HG02798 (cell line): ENCODE data around the gene TMTC2.

ENCODE experiments used
- ATAC-seq: cut with Tn5 transposase; IDR thresholded peaks from one replicate; pipeline ENCODE4 v1.9.1; 2021; ENCODE audit warnings: mild to moderate bottlenecking; ENCODE audit not compliant: unreplicated experiment, poor library complexity

The TMTC2 gene

DNA sequence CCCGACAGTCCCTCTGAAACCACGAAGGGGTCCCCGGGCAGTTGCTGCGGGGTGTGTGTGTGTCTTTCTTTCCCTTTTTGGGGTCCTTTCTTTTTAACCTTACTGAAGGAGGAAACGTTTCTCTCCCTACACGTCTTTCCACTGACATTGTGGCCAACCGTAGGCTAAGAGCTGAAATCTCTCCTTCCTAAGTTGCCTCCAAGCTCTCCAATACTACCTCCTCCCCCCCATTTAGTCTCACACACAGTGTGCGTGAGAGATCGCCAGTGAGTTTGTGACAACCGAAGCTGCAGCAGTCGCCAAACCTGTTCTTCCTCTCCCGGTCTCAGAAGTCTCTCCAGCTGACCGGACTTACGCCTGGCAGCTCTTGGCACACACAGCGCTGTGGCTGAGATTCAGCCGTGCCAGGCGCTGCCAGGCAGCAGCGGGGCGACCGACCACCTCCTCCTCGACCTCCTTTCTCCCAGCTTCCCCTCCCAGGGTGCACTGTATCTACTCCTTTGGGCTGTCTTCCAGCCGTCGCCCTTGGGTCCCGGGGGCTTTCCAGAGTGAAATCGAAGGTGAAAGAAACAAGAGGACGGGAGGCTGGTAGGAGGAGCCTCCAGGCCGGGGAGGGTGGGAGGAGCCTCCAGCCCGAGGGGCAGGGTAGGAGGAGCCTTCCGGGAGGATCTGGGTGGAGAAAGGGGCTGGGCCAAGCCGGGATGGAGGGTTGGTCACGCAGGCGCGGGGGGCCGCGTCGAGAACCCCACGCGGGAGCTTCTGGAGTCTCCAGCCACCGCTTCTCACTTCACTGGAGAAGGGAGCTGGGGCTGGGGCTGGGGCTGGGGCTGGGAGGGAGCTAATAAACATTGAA is at the start of gene TMTC2:
TSS of gene TMTC2 (plus strand) at position 739 of the 853 bp plus-strand sequence.
- peak; percentile 89 for ATAC-seq

GRCh38 chr12:82638324-82638723 is 48.4 kb upstream of the TMTC2 start:
- peak; percentile 52 for ATAC-seq

GRCh38 chr12:82644896-82645295 is 41.8 kb upstream of the TMTC2 start:
- no peak for ATAC-seq

DNA sequence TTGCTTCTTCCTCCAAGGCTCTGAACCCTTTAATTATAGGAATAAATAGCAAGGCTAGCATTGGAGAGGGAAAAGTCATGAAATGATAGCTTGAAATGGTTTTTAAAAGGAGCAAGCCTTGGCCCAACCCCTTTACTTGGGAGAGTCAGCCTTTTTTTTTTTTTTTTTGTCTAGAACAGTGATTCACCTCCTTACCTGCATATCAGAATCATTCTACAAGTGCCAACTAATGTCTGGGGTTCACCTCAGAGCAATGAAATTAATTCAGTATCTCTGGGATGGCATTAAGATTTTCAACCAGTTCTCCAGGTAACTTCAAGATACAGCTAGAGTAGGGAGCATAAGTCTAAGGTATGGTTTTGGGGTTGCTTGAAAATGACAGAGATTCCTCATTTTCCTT is 41.3 kb upstream of the TMTC2 start:
- ATAC-seq: no peak

- no peak for ATAC-seq
Measured at GRCh38 chr12:82647853-82648252, 38.9 kb upstream of the TMTC2 start.

DNA sequence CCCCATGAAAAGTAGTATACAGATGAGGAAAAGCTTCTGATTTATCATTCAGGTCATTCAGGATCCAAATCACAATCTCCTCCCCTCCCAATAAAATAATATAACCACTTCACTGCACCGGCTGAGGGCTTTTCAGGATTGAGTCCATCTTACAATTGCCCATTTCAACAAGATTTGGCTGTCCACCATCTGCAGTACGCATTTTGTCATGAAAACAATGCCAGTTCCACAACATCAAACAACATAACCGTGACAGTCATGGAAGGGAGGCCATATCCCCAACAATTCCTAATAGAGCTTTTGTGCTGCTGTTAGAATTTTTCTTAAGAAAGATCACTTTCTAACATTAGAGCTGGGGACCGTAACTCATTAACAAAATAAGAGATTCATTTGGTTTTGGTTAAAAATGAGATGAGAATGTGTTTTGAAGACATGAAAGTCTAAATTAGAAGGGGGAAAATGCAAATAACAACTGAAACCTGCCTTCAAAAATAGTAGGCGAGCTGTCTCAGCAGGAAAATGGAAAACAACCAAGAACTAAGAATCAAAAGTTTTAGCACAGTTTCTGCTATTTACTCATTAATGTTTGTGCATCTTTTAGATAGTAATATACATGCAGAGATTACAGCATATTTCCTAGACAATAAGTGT is 38.3 kb upstream of the TMTC2 start:
- peak; percentile 46 for ATAC-seq

DNA sequence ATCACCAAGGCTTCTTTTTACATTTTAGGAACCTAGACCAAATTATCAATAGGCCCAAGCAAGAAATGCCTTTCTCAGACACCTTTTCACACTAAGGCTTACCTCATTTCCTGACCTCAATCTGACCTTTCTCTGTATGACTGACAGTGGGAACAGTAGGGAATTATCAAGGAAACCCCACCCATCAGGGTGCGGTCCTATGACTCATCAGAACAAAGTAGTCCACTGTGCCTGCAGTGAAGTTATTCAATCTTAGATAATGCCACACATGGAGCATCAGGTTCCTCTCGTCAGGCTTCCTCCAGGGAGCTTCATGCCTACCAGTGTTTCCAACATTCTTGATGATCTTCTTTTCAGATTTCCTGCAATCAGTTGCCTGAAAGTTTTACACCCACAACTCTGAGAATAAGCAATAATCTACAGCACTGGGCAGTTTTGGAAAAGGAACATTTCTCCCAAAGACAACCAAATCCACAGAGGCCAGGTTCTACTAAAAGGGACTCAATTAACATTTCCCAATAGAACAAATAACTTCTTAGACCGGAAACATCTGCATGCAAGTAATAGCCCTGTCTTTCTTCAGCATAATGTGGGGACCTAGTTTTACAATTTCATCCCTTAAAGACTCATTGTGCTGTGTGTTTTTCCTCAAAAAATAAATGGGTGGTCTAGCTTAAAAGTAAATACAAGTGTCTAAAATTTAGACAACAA is 35.9 kb upstream of the TMTC2 start:
- peak; percentile 88 for ATAC-seq

DNA sequence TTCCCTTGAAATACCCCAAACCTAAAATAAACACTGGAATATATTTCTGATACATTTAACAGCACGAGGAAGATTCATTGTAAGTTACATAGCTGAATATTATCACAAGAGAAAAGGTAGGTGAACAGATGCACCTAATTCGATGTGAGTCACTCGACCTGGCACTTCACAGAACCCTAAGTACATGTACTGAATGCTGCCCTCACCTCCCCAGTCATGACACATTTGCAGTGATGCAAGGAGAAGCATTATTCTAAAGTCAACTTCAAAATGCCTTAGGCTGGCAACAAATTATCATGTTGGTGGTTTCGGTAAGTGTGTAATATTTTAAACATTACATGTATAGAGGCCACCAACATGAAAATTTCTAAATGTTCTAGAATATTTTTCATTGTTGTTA is 35.2 kb upstream of the TMTC2 start:
- no peak for ATAC-seq

DNA sequence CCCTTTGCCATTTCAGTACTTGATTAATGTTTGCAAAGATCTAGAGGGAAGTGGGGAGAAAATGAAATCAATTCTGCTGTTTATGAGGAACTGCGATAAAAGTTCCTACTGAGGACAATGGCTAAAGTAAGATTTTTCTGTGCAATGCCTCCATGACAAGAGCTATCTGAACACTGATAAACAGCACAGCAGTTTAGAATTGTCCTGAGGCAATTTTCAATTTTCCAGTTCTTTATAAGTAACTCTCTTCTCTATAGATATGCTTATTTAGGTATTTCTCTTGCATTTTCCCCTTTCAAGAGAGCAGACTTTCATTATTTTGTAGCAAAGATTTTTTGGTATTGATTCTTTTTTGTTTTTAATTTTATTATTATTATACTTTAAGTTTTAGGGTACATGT is 34.6 kb upstream of the TMTC2 start:
- ATAC-seq: no peak

GRCh38 chr12:82655751-82656150 is 31.0 kb upstream of the TMTC2 start:
- no peak for ATAC-seq

- no peak for ATAC-seq
Measured at GRCh38 chr12:82659343-82660207, 27.1 kb upstream of the TMTC2 start.

DNA sequence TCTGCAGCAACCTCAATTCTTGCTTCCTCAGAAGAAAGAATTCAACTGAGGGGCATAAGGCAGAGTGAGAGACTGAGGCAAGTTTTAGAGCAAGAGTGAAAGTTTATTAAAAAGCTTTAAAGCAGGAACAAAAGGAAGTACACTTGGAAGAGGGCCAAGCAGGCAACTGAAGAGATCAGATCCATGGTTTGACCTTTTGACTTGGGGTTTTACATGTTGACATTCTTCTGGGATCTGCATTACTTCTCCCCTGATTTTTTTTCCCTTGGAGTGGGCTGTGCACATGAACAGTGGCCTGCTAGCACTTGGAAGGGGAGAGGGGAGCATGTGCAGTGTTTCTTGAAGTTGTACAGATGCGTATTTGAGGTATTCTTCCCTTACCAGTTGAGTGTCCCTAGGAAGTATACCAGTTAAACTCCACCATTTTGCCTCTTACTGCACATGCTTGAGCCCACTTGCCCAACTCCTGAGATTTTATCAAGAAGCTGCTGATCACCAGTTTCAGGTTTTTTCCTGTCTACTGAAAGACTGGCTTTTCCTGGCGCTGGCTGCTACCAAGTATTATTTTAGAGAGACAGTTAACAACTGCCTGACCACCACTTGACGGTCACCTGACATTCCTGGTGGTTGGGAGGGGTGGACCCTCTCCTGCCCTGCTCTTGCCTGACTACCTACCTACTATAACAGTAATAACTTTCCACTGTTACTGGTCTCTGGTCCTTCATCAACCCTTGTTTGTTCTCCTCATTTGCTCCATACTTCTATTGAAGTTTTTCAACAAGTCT is 26.0 kb upstream of the TMTC2 start:
- ATAC-seq: no peak

DNA sequence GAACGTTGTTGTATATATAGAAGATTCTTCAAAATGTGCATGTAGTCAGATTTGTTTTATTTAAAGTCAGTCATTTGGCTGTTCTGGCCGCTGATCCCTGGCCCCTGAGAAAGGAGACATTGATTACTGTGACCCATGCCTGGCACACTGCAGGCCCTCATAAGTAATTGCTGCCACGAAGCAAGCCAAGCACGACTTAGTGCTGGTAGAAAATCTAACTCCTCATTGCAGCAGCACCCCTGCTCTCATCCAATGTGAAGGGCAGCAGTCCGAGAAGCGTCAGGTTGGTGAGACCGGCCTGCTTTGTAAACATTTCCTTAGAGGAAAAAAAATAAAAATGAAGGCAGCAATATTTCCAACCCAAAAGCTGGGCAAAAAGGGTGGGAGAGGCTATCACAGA is 22.8 kb upstream of the TMTC2 start:
- no peak for ATAC-seq

DNA sequence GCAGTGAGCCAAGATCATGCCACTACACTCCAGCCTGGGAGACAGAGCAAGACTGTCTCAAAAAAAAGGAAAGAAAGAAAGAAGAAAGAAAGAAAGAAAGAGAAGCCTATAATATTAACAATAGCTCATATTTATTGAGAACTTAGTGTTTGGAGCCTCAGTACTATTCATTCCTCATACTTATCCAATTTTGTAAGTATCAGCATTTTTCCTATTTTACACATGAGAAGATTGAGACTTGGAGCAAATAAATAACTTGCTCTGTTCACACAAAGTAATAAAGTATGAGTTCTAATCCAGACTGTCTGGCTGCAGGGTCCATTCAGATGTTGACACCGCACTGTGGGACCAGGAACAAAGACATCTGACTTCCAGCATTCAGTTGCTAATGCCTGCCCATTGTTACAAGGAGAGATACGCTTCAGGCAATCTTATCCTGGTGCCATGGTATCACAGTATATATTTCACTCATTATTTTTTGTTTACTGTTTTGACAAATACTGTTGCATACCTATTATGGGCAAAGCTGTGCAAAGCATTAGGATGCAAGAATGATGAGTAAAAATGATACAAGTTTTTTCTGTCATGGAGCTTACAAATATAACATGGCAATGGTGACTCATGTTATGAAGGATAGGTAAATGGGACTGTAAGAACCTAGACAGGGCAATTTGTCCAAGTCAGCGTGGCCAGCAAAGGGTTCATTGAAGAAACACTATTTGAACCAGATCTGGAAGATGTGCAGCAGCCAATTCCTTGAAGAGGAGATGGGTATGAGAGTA is 21.4 kb upstream of the TMTC2 start:
- peak; percentile 47 for ATAC-seq

DNA sequence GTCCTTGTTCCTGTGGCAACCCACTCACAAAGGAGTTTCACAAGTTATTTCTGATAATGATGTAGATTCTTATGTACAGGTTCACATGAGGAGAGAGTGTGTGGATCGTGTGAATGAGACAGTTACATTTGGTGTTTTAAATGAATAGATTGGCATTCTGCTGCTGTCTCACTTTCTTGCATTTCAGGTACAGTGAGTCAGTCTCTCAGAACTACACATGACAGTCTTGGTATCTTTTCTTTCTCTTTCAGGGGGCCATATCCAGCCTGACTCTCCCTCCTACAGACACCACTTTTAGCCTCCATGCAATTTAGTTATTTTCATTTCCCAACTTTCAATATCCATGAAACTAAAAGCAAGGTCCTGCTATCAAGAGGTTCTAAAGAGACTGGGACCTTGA is 19.9 kb upstream of the TMTC2 start:
- peak; percentile 33 for ATAC-seq

GRCh38 chr12:82671673-82672195 is 15.0 kb upstream of the TMTC2 start:
- ATAC-seq: no peak

- no peak for ATAC-seq
Measured at GRCh38 chr12:82672811-82673495, 13.8 kb upstream of the TMTC2 start.

GRCh38 chr12:82673698-82674097 is 13.0 kb upstream of the TMTC2 start:
- no peak for ATAC-seq
